GM19324 (cell line): ENCODE data around the gene CLCF1.

Source experiments
- ATAC-seq: cut with Tn5 transposase; IDR thresholded peaks from one replicate; pipeline ENCODE4 v1.9.1; 2021; ENCODE audit warnings: mild to moderate bottlenecking, moderate library complexity; ENCODE audit not compliant: unreplicated experiment, low FRiP score

Gene CLCF1

DNA sequence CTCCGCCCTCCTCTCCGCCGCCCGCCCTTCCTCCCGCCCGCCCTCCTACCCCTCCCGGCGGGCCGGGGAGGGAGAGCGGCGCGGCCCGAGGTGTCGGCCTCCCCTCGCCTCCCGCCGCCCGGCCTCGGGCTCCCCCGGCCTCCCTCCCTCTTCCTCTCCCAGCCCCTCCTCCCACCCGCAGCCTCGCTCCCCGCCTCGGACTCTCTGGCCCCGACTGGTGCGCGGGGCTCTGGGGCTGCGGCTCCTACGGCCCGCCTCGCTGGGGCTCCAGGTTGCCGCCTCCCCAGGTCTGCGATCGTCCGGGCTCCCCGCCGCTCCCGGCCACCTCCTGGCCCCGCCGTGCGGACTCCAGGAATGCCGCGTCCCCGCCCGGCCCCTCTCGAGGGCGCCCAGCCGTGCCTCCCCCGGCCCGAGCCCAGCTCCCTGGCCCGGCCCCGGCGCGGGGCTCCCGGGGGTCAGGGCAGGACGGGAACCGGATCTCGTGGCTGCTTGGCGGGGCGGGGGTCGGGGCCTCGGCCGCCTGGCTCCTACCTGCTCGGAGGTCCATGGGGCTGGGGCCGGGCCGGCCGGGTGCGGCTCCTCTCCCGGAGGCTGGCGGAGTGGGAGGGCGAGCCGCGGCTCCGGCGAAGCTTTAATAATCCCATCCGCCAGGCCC lies at the start of gene CLCF1:
CLCF1 (minus strand) TSS at position 606 of the 655 bp plus-strand sequence; CDS start at position 547, 59 bp downstream.
- no peak for ATAC-seq

DNA sequence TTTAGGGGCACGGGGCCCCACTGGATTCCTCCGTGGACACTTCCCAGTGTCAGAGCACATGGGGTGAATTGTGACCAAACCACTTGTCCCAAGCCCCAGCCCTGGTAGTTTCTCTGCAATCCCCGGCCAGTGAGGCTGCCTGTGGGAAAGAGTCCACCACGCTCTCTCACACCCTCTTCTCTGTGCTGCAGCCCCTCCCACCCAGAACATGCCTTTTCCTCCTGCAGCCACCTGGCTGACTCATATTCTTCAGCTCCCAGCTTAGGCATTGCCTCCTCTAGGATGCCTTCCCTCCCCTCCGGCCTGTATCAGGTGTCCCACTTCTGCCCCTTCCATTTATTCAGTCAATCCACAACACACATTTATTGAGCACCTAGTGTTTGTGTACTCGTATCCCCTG lies 49.5 kb upstream of the CLCF1 start:
- no peak for ATAC-seq

DNA sequence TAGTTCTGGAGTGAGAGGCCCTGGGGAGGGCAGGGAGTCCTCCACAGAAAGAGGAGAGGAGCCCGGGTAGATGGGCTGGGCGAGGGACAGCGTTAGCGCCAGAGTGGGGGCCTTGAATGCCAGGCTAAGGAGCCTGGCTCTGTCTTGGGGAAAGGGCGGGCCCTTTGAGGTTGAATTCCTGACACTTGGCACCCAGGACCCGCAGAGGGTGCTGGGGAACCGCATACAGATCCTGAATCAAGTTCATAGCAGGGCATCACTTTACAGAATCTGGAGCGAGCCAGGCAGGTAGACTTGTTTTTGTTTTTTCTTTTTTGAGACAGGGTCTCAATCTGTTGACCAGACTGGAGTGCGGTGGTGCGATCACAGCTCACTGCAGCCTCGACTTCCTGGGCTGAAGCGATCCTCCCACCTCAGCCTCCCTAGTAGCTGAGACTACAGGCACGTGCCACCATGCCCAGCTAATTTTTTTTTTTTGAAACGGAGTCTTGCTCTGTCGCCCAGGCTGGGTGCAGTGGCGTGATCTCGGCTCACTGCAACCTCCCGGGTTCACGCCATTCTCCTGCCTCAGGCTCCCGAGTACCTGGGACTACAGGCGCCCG lies 48.1 kb upstream of the CLCF1 start:
- ATAC-seq = no peak

DNA sequence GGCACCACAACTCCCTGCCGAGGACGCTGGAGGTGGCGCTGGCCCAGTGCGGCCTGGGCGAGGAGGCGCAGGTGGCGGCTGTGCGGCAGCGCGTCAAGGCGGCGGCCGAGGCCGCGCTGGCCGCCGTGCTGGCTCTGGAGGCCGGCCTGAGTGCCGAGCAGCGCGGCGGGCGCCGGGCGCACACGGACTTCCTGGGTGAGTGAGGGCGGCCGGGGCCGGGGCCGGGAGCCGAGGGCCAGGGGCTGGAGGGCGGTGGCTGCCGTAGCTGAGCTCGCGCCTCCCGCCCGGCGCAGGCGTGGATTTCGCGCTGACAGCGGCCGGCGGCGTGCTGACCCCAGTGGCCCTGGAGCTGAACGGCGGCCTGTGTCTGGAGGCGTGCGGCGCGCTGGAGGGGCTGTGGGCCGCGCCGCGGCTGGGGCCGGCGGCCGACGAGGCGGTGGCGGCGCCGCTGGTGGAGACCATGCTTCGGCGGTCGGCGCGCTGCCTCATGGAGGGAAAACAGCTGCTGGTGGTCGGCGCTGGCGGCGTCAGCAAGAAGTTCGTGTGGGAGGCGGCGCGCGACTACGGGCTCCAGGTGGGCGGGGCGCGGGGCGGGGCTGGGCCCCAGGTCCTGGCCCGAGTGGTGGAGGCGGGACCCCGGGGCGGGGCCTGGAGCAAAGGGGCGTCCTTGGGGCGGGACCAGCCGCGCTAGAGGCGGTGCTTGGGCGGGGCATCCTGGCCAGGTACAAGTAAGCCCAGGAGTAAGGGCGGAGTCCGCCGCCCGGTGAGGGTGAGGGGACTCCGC lies 47.4 kb upstream of the CLCF1 start:
- peak; percentile 80 for ATAC-seq

DNA sequence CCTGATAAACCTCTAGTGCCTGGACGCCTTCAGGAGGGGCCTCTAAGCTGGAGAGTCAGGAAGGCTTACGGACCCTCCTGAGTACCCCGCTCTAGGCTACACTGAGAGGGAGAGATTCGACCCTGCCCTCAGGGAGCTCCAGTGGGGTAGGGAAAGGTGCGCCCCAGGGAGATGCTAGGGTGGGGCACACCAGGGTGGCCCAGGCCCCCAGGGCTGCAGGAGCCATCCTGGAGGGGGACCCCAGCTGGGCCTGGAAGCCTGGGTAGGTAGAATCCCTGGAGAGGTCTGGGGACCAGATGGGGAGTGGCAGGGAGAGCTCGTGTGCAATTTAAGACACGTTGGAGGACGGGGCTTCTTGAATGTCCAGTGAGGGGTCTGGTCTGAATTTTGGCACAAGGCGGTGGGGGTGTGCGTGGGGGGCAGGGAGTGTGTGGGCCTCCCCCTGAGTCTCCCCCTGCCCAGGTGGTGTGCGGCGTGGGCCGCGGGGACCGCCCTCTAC lies 46.8 kb upstream of the CLCF1 start:
- ATAC-seq = no peak

DNA sequence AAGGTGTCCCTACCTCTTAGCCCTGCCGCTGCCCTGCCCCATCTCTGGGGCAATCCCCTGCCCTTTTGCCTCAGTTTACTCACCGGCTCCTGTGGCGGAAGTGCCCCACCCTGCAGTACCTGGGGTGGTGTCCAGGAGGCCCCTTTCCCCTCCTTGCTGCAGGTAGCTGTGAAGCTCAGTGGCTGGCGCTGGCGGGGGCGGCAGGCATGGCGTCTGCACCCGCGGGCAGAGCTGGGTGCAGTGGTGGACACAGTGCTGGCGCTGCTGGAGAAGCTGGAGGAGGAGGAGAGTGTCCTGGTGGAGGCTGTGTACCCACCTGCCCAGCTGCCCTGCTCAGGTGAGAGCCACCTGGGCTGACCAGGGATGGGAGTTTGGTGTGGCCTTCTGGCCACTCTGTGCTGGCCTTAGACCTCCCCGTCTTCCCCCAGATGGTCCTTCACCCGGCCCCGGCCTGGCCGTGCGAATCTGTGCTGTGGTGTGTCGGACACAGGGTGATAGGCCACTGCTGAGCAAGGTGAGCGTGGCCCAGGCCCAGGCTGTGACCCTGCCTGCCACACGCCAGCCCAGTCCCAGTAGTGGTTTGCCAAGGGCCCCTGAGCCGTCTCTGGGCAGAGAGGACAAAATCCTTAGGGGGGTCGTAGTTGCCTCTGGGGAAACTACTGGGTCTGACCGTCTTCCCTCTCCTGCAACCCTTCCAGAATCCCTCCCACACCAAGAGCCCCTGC lies 46.1 kb upstream of the CLCF1 start:
- ATAC-seq = no peak

DNA sequence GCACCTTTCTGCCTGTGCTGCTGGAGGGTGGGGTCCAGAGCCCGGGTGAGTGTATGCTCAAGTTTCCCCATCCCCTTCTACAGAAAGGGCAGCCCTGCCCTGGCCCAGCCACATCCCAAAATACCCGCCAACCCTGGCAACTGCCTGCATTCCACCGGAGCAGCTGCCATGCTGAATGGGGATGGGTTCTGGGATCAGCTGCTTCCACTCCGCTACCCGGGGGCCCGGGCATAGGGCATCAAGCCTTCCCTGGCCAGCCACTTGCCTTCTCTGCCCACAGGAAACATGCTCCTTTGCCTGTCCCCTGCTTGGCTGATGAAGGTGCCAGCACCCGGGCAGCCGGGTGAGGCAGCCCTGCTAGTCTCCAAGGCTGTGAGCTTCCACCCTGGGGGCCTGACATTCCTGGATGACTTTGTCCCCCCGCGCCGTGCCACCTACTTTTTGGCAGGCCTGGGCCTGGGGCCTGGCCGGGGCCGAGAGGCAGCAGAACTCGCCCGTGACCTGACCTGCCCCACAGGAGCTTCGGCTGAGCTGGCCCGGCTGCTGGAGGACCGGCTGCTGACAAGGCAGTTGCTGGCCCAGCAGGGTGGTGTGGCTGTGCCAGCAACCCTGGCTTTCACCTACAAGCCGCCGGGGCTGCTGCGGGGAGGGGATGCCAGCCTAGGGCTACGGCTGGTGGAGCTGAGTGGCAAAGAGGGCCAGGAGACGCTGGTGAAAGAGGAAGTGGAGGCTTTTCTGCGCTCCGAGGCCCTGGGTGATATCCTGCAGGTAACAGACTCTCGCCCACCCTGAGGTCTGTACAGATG lies 45.3 kb upstream of the CLCF1 start:
- no peak for ATAC-seq

DNA sequence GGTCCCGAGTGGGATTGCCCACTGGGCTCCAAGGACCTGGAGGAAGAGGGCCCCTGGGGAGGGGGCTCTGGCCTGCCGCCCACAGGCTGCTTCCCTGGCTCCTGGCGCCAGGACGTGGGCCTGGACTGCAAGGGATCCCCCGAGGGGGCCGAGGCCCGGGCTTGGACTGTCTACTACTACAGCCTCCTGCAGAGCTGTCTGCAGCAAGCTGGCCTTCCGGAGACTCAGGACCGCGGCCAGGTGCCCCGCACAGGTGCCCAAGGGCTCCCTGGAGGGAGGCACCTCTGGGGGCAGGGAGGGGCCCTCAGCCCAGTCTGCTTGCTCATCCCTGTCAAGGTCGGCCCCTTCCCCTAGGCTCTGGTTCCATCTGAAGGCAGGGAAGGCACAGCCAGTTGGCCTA lies 44.0 kb upstream of the CLCF1 start:
- no peak for ATAC-seq

DNA sequence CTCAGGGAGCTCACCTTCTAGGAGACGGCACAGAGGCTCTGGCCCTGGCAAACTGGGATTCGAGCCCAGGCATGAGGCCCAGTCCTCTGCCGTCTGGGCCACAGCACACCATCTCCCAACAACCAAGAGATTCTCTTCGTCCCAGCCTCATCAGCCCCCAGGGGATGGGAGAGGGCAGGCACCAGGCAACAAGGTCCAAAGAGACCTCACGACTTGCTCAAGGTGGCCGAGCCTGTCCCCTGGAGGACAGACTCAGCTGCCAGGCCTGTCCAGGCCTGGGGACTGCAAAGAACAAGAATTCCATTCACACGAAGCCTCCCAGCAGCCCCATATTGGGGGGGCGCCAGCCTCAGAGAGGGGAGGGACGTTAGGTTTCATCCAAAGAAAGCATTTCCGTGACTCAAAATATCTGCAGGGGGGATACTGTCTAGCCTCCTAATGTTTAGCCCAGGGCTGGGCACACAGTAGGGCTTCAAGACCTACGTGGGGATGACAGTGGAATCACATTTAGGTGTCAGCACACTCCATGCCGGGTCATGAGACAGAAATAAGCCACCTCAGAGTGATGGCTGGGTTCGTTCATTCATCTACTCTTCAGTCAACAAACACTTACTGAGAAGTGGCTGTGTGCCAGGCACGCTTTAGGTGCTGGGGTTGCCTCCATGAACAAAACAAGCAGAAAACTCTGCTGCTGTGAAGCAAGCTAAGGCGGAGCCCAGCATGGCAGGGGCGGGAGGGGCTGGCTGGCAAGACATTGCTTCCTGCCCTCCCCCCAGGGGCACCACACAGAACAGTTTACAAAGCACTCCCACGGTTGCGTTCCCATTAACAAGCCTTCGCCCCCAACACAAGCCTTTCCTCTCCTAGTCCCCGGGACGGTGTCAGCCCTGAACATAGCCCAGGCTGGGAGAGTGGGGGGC lies 43.3 kb upstream of the CLCF1 start:
- no peak for ATAC-seq

DNA sequence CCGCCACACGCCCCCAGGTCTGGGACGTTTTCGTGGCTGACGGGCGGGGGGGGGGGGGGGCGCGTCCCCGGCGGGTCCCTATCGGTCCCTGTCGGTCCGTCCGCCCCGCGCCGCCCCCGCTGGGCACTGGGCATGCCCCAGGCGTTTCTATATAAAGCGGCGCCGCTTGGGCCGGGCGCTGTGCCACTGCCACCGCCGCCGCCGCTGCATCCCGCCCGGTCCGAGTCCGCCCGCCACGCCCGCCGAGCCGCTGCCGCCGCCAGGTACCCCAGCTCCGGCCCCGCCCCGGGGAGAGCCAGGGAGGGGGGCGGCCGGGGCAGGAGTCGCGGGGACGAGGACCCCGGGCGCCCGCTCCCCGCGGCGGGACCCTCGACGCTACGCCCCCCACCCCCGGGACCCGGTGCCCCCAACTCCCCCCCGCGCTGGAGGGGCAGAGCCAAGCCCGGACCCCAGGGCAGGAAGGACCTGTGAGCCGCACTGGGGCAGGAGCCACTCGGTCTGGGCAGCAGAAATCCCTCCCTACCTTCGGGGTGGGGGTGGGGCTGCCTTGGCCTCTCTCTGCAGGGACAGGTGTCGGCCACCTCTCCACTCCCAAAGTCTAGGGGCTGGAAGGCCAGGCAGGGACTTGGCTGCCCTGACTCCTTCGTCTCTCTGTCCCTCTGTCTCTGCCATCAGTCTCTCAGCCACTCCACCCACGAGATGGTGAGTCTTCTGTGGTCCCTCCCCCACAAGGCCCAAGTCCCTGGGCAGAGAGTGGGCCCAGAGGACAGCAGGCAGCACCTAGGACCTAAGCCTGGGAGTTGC lies 42.3 kb upstream of the CLCF1 start, which contains the start of gene CARNS1:
CARNS1 (plus strand) TSS at position 178 of the 804 bp plus-strand sequence; CDS start at position 700, 522 bp downstream.
- no peak for ATAC-seq

DNA sequence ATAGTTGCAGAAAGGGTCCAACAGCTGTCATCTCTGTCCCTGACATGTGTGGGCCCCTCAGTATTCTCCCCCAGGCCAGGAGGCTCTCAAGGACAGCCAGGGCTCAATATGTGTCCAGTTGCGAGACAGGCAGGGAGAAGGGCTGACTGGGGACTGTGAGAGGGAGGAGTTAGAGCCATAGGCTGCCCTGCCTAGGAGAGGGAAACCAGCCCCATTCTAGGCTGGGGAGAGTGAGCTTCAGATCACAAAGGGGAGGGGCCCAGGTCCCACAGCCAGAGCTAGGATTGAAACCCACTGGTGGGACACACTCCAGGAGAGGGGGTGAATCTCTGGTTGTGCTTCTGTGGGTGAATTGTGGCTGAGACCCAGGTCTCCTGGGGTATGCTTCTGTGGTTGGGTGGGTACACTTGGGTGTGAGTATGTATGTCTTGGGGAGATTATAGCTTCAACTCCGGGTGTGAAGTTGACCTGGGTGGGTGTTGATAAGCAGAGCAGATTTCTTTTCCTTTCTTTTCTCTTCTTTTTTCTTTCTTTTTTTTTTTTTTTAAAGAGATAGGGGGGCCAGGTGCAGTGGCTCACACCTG lies 40.0 kb upstream of the CLCF1 start:
- no peak for ATAC-seq

DNA sequence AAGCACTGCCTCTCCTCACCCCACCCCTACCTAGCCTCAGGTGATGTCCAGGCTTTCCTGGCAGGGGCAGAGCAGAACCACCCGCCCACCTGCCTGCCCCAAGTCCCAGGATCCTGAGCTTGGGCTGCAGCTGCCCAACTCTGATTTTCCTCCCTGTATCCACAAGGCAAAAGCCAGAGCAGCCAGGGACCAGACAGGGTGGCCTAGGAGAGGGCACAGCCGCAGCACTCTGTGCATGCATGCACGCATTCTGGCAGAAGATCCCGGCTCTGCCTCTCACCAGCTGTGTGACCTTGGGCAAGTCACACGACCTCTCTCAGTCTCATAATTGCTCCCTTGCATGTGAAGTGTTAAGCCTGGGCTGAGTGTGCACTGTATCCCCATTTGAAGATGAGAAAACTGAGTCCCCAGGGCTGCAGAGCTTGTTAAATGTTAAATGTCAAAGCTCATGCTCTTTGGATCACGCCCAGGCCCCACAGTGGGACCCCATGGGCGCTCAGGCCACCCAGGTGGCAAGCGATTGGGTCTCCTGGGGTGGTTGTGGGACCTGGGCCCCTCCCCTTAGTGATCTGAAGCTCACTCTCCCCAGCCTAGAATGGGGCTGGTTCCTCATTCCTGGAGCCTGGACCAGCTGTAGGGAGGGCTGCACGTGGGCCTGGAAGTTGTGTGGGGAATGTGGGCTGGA lies 39.2 kb upstream of the CLCF1 start:
- no peak for ATAC-seq

DNA sequence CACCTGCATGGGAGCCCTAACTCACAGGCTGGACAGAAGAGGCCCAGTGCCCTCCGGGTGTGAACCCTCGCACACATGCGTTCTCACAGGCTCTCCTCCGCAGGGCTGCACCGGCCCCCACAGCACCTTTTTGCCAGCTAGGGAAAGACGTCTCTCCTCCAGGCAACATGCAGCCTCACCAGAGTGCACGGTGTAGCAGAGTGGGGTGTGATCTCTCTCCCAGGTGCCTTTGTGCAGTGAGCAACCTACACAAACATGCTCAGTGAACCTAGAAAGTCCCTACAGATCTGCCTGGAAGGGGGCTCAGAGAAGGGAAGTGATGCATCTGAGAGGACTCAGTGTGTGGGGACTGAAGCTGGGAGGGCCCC lies 38.4 kb upstream of the CLCF1 start:
- no peak for ATAC-seq

DNA sequence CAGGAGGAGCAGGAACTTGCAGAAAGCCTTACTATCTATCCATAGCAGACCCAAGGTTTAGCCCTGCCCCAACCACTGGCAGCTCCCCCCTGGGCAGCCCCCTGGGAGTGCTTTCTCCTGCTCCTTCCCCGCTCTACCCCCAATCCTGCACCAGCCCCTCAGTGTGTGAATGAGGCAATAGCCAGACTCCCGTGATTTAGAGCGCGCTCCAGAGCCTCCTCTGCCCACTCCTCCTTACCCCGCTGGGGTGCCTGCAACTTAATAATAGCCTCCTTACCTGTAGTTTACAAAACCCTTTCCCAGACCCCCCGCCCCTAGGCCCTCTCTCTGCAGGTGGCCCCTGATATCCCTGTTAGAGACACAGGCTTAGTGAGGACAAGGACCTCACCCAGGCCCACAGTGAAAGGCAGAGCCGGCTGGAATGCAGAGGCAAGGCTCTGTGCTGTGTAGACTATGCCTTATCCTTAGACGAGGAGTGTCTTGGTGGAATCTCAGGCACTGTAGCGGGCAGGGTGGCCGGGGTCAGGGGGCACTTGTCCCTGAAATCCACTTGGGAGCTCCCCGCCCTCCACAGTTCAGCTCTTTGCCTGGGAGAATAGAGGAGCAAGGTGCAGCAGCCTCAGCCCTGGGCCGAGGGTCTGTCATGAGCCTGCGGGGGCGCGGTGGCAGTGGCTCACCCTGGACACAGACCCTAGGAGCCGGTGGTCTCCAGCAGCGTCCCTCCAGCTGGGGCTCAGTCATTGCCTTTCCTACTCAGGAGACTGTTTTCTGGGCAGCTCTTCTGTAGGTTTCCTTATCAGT lies 37.8 kb upstream of the CLCF1 start:
- no peak for ATAC-seq

DNA sequence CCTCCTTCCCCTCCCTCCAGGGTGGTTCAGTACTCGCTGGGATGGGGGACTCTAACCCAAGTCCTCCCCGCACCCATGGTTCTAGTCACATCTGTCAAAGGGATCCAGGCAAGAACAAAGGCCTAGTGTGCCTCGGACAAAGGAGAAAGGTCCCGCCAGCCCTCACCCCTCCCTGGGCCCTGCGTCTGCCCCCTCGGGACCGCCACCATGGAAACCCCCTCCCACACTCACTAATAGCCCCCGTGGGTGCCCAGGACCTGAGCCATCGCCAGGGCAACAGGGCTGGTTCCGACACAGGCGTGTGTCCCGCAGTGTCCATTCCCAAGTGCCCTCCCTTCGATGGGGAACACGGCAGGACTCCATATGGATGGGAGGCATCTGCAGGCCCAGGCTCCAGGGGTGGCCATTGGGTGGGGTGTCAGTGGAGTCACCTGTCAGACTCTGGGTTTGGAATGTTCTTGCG lies 37.0 kb upstream of the CLCF1 start:
- ATAC-seq = no peak

DNA sequence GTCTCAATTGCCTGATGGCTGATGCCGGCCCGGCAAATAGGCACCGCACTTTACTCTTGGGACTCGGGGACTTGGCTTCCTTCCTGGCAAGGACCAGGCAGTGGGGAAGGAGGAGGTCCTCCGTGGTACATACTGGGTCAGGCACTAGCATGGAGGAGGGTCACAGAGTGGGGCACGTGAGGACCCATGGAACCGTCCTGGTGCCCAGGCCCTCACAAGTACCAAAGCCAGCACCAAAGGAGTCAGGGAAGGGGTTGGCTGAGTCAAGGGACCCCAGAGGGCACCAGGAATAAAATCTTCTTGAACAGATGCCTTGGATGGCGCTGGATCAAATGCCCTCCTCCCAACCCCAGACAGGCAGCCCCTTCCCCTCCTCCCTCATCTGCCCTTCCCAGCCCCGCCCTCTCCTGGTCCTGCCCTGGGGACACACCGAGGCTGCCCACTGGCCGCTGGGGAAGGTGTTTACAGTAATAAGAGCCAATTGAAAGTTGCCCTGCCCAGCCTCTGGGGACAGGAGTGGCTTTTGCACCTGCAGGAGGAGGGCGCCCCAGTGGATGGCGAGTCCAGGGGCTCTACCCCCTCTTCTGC lies 36.5 kb upstream of the CLCF1 start:
- ATAC-seq = no peak
